ENCODE data around the gene HOXC12.

DNA sequence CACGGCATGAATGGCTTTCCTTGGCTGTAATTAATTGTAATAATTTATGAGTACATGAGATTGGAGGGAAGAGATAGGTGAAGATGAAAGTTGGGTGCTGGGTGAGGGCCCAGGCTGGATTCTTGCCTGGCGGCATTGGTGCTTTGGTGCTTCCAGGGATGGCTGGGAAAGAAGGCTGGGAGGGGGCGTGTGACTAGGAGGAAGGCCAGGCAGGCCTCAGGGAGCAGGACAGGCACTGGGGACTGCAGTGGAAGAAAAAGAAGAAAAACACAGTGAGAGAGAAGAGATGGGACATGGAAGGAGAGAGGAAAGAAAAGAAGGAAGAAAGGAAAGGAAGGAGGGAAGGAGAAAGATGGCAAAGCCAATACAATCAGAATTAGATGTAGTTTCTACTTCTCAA is 48.9 kb downstream of the HOXC12 start:
- TF ChIP-seq, protein P1, sequence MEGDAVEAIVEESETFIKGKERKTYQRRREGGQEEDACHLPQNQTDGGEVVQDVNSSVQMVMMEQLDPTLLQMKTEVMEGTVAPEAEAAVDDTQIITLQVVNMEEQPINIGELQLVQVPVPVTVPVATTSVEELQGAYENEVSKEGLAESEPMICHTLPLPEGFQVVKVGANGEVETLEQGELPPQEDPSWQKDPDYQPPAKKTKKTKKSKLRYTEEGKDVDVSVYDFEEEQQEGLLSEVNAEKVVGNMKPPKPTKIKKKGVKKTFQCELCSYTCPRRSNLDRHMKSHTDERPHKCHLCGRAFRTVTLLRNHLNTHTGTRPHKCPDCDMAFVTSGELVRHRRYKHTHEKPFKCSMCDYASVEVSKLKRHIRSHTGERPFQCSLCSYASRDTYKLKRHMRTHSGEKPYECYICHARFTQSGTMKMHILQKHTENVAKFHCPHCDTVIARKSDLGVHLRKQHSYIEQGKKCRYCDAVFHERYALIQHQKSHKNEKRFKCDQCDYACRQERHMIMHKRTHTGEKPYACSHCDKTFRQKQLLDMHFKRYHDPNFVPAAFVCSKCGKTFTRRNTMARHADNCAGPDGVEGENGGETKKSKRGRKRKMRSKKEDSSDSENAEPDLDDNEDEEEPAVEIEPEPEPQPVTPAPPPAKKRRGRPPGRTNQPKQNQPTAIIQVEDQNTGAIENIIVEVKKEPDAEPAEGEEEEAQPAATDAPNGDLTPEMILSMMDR (IDR thresholded peaks at IDR 0.05), result no peak
- TF ChIP-seq EZH2 (IDR thresholded peaks at IDR 0.05; ENCODE audit: borderline replicate concordance, insufficient read depth, low read depth, low read length, poor library complexity, severe bottlenecking), result no peak
